Neural progenitor cell (in vitro differentiated cells): ENCODE results near the gene LHX1. TPM values are rescaled to one million over a fixed set of nuclear protein-coding genes. Genes with fewer than 3 reads are reported as not detected.

Source experiments
- DNase-seq: peaks from one replicate; pipeline ENCODE4 v3.0.0-alpha.2; 2016; ENCODE audit warnings: low spot score
- H2AFZ ChIP-seq: fragments of 200-600 bp; sonication (generic); replicated peaks from 2 replicates; pipeline ENCODE4 v1.6.1; 2016; ENCODE audit warnings: antibody characterized with exemption
- H3F3A ChIP-seq: fragments of 200-600 bp; sonication (generic); 2 replicates; pipeline ENCODE4 v1.6.1; 2016; ENCODE audit warnings: antibody characterized with exemption, low read depth
- H3K27ac ChIP-seq: fragments of 200-600 bp; sonication (generic); 2 replicates; pipeline ENCODE4 v1.5.1; 2016; ENCODE audit warnings: mild to moderate bottlenecking
- H3K27me3 ChIP-seq: fragments of 200-600 bp; sonication (generic); 2 replicates; pipeline ENCODE4 v1.6.1; 2016; ENCODE audit warnings: mild to moderate bottlenecking, moderate library complexity
- H3K36me3 ChIP-seq: fragments of 200-600 bp; sonication (generic); 2 replicates; pipeline ENCODE4 v1.5.1; 2016
- H3K4me1 ChIP-seq: fragments of 200-600 bp; sonication (generic); 2 replicates; pipeline ENCODE4 v1.6.1; 2016; ENCODE audit warnings: mixed run types
- H3K4me2 ChIP-seq: fragments of 200-600 bp; sonication (generic); 2 replicates; pipeline ENCODE4 v1.6.1; 2016
- H3K4me3 ChIP-seq: fragments of 200-600 bp; sonication (generic); 2 replicates; pipeline ENCODE4 v1.5.1; 2016
- H3K79me2 ChIP-seq: fragments of 200-600 bp; sonication (generic); 2 replicates; pipeline ENCODE4 v1.6.1; 2016; ENCODE audit warnings: low read depth
- H3K9ac ChIP-seq: fragments of 200-600 bp; sonication (generic); 2 replicates; pipeline ENCODE4 v1.6.1; 2016
- H3K9me3 ChIP-seq: fragments of 200-600 bp; sonication (generic); 2 replicates; pipeline ENCODE4 v1.5.1; 2016; ENCODE audit warnings: low read depth
- H4K20me1 ChIP-seq: fragments of 200-600 bp; sonication (generic); 2 replicates; pipeline ENCODE4 v1.6.1; 2016; ENCODE audit warnings: low read depth
- H3K27ac Mint-ChIP-seq: 3 replicates; pipeline ENCODE4 v1.8.0; 2021; ENCODE audit warnings: mixed read lengths
- H3K27me3 Mint-ChIP-seq: 2 replicates; pipeline ENCODE4 v1.8.0; 2022; ENCODE audit warnings: low read depth, mild to moderate bottlenecking, inconsistent platforms, moderate library complexity, mixed read lengths; ENCODE audit not compliant: insufficient read depth
- H3K36me3 Mint-ChIP-seq: 3 replicates; pipeline ENCODE4 v1.8.0; 2021; ENCODE audit warnings: mixed read lengths
- H3K4me1 Mint-ChIP-seq: 3 replicates; pipeline ENCODE4 v1.8.0; 2021; ENCODE audit warnings: mixed read lengths
- H3K4me3 Mint-ChIP-seq: 3 replicates; pipeline ENCODE4 v1.8.0; 2021; ENCODE audit warnings: mild to moderate bottlenecking, moderate library complexity, mixed read lengths
- H3K9me3 Mint-ChIP-seq: 3 replicates; pipeline ENCODE4 v1.8.0; 2020; ENCODE audit warnings: mixed read lengths
- CTCF ChIP-seq: fragments of 200-600 bp; sonication (generic); IDR thresholded peaks from 2 replicates; pipeline ENCODE4 v1.5.1; 2017; ENCODE audit warnings: antibody characterized with exemption, mild to moderate bottlenecking
- EZH2 ChIP-seq: fragments of 200-600 bp; sonication (generic); IDR thresholded peaks from 2 replicates; pipeline ENCODE4 v1.6.1; 2017; ENCODE audit warnings: antibody characterized with exemption, mild to moderate bottlenecking, moderate library complexity
- EZH2phosphoT487 ChIP-seq: fragments of 200-600 bp; sonication (generic); IDR thresholded peaks from 2 replicates; pipeline ENCODE4 v1.6.1; 2017; ENCODE audit warnings: antibody characterized with exemption
- total RNA-seq: library from RNA; depleted of rRNA; stranded (reverse); fragments of >200 nt; gene quantifications from 2 replicates; pipeline ENCODE4 v1.2.3, GENCODE V29; 2015; ENCODE audit warnings: low replicate concordance

The LHX1 gene
- total RNA-seq, 1 donor from 2014 or later = not detected

DNA sequence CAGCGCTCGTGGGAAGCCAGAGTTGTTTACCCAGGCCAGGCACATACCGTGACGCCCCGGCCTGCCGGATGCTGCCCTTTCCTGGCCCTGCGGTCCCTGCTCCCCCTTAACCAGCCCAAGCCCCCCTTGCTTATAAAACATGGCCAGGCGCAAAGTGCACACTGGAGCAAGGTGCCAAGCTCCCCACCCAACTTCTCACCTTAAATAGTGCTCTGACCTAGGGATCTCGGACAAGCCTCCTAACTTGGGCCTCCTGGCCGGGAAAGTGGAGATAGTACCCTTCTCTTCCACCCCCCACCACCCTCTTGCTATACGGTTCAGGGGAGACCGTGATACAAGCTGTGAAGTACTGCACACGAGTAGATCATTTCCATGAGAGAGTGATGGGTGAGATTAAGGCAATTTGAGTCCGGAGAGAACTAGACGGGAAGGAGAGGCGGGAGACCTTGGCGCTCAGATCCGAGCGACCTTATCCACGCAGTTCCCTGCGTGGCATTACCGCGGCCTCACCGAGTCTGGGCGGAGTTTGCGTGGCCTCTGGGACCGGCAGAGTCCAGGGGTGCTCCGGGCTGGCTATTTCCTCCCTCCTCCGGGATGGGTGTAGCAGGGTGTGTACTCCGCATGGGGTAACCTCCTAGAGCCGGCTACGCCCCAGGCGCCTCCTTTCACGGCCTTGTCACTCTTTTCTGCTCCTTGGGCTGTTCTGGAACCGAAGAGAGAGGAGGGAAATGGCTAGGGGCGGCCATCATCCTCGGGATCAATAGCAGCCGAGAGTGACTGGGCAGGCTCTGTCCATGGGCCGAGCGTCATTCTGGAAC lies 4.4 kb upstream of the LHX1 start:
- peak; percentile 54 for DNase-seq
- no peak overlapping the region for H3K27ac ChIP-seq

DNA sequence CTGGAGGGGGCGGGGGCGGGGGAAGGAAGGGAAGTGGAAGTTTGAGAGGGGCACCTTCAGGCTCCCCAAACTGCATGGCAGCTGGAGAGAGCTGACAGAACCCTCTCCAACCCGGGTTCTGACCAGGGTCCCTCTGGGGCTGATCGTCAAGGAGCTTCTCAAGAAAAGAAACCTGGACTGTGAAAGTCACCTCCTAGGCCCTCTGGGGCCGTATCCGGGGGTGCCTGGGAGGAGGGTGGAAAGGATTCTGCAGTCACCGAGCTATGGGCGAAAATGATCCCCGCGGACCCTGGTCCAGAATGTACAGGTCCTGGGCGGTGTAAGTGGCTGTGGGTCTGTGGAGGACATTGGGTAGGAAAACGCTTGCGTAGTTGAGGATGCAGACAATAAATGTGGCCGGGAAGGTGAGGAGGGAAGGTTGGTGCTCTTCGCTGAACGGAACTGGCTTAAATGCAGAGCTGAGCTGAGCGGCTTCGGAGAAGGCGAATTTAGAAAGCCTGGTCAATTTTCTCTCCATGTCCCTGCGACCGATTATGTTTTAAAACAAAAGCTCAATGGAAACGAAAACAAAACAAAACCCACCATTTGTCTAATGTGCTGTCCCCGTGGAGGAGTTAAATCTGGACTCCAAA lies 3.6 kb upstream of the LHX1 start:
- Histone ChIP-seq H2AFZ (no peak overlapping the region), H3K36me3 (no peaks in the 10 kb centered on the region), H3K4me2 (peak overlapping the region; percentile 82), H3K79me2 (no peaks in the 10 kb centered on the region), H3K4me3 (peak overlapping the region; percentile 42), H3F3A (peaks cover 32% of the 10 kb centered on the region), H3K27me3 (peaks cover 100% of the 10 kb centered on the region), H3K9me3 (no peaks in the 10 kb centered on the region), H3K9ac (no peak overlapping the region), H3K4me1 (peaks cover 75% of the 10 kb centered on the region), H4K20me1 (peaks cover 85% of the 10 kb centered on the region), H3K27ac (no peak overlapping the region)
- Mint-ChIP-seq H3K27ac (no peak overlapping the region), H3K4me1 (peaks cover 48% of the 10 kb centered on the region), H3K36me3 (no peaks in the 10 kb centered on the region), H3K9me3 (no peaks in the 10 kb centered on the region), H3K27me3 (peaks cover 92% of the 10 kb centered on the region), H3K4me3 (peak overlapping the region; percentile 48)
- TF ChIP-seq EZH2 (peak; percentile 4), CTCF (no peak), EZH2phosphoT487 (no peak)
- DNase-seq = peak; percentile 38

More for the DNA sequence above, 4.4 kb upstream of the LHX1 start:
- Histone ChIP-seq H3K27me3 (peaks cover 100% of the 10 kb centered on the region), H3K9me3 (no peaks in the 10 kb centered on the region), H4K20me1 (peaks cover 77% of the 10 kb centered on the region), H3F3A (peaks cover 25% of the 10 kb centered on the region), H3K79me2 (no peaks in the 10 kb centered on the region), H3K4me1 (peaks cover 79% of the 10 kb centered on the region), H3K36me3 (no peaks in the 10 kb centered on the region), H3K4me2 (peak overlapping the region; percentile 82), H3K4me3 (no peak overlapping the region), H2AFZ (no peak overlapping the region), H3K9ac (no peak overlapping the region)
- TF ChIP-seq CTCF (no peak), EZH2phosphoT487 (peak; percentile 87), EZH2 (peak; percentile 96)
- H3K27me3 Mint-ChIP-seq = peaks cover 89% of the 10 kb centered on the region
- peak overlapping the region; percentile 5 for H3K4me3 Mint-ChIP-seq
- H3K36me3 Mint-ChIP-seq = no peaks in the 10 kb centered on the region
- no peaks in the 10 kb centered on the region for H3K9me3 Mint-ChIP-seq
- peaks cover 49% of the 10 kb centered on the region for H3K4me1 Mint-ChIP-seq
- no peak overlapping the region for H3K27ac Mint-ChIP-seq

DNA sequence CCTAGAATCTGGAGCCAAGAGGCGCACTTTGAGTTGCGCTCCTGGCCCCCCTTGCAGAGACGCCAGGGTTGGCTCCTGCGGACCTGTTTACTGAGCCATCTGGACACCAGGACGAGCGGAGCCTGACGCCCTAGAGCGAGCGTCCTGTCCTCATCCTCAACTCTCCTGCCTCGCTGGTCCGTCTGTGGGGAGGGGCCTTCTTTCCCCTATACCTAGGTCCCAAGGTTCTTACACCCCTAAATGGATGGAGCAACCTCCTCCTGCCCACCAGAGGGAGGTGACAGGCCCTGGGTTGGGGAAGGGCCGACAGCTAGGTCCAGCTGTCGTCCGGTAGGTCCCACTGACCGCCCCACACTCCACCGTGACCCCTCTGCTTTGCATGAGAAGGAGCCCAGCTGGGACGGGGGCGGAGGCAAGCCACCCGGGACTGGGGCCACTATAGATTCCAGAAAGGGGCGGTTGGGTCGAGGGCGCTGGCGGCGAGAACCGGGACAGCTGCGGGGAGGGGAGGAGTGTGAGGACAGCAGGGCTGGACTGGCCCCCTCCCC lies 3.1 kb upstream of the LHX1 start:
- Histone ChIP-seq H3K27ac (no peak overlapping the region), H3K4me3 (peak overlapping the region; percentile 42), H4K20me1 (peaks cover 90% of the 10 kb centered on the region), H3F3A (peaks cover 38% of the 10 kb centered on the region), H3K79me2 (no peaks in the 10 kb centered on the region), H3K9me3 (no peaks in the 10 kb centered on the region), H3K36me3 (no peaks in the 10 kb centered on the region), H2AFZ (no peak overlapping the region), H3K27me3 (peaks cover 100% of the 10 kb centered on the region), H3K4me1 (peaks cover 71% of the 10 kb centered on the region), H3K4me2 (peak overlapping the region; percentile 82), H3K9ac (no peak overlapping the region)
- H3K36me3 Mint-ChIP-seq = no peaks in the 10 kb centered on the region
- peaks cover 93% of the 10 kb centered on the region for H3K27me3 Mint-ChIP-seq
- H3K27ac Mint-ChIP-seq = no peak overlapping the region
- DNase-seq = peak; percentile 60
- TF ChIP-seq CTCF (peak; percentile 34), EZH2 (no peak), EZH2phosphoT487 (peak; percentile 46)
- peaks cover 46% of the 10 kb centered on the region for H3K4me1 Mint-ChIP-seq
- H3K9me3 Mint-ChIP-seq = no peaks in the 10 kb centered on the region
- peak overlapping the region; percentile 48 for H3K4me3 Mint-ChIP-seq
